ENCODE results near the gene SMAGP. TPM values are rescaled to one million over a fixed set of nuclear protein-coding genes. Genes with fewer than 3 reads are reported as not detected.

Gene SMAGP
- total RNA-seq, 1 experiment from 2014 or later, result 12.4 TPM

- Histone ChIP-seq H3K27me3 (ENCODE audit: insufficient read depth, low read length) (no peaks in the 10 kb centered on the region), H3K14ac (ENCODE audit: insufficient read depth, low read length) (no peak overlapping the region), H2AK5ac (ENCODE audit: insufficient read length, low read length) (no peak overlapping the region), H4K91ac (ENCODE audit: insufficient read length, low read depth, low read length) (no peak overlapping the region), H3K56ac (ENCODE audit: insufficient read length, low read depth, low read length) (no peak overlapping the region), H3K4me1 (ENCODE audit: insufficient read depth, low read length) (no peaks in the 10 kb centered on the region; the same call in 1 of the 2 replicates), H3K4me2 (ENCODE audit: insufficient read depth, insufficient read length, low read length) (no peak overlapping the region), H2BK5ac (ENCODE audit: insufficient read length, low read length) (no peak overlapping the region), H4K8ac (replicated peaks; ENCODE audit: insufficient read length, low read depth, low read length) (no peak overlapping the region), H3K9me3 (ENCODE audit: control insufficient read depth, low read depth, low read length) (no peaks in the 10 kb centered on the region), H4K20me1 (ENCODE audit: control insufficient read depth, insufficient read depth, insufficient read length) (no peaks in the 10 kb centered on the region), H2BK20ac (ENCODE audit: low read depth, low read length, poor library complexity, severe bottlenecking) (no peak overlapping the region), H3K79me1 (ENCODE audit: insufficient read depth, low read depth, low read length, poor library complexity, severe bottlenecking) (no peaks in the 10 kb centered on the region), H3K18ac (ENCODE audit: insufficient read length, low read depth, low read length) (no peak overlapping the region), H3K23ac (ENCODE audit: insufficient read length, low read depth, low read length) (no peak overlapping the region), H2BK15ac (ENCODE audit: low read depth, low read length) (no peak overlapping the region), H3K79me2 (ENCODE audit: insufficient read depth, low read length) (no peaks in the 10 kb centered on the region), H3T11ph (ENCODE audit: low read length) (no peak overlapping the region), H3K23me2 (ENCODE audit: insufficient read length, low read depth, low read length, poor library complexity, severe bottlenecking) (no peaks in the 10 kb centered on the region), H3K9ac (ENCODE audit: extremely low read depth, insufficient read length, low read length) (no peak overlapping the region), H2AFZ (ENCODE audit: low read length) (no peak overlapping the region), H2BK12ac (ENCODE audit: insufficient read length, low read depth, low read length) (no peak overlapping the region), H3K4ac (ENCODE audit: low read depth, low read length) (no peak overlapping the region), H2BK120ac (ENCODE audit: low read depth, low read length, poor library complexity, severe bottlenecking) (no peak overlapping the region), H4K5ac (ENCODE audit: insufficient read length, low read depth, low read length) (no peak overlapping the region), H3K27ac (ENCODE audit: insufficient read length, low read depth, low read length) (no peak overlapping the region)
- no peak for DNase-seq
- no peaks in the 10 kb centered on the region for H3K4me1 Mint-ChIP-seq
- H3K27me3 Mint-ChIP-seq (ENCODE audit: low read depth), result peaks cover 1% of the 10 kb centered on the region; the same call in 1 of the 2 replicates
- H3K9me3 Mint-ChIP-seq, result no peaks in the 10 kb centered on the region
- H3K27ac Mint-ChIP-seq, result no peak overlapping the region
- no peak overlapping the region for H3K4me3 Mint-ChIP-seq
- TF ChIP-seq CTCF (conservative IDR thresholded peaks at IDR 0.05), result no peak
- no CpG with 5 or more reads among the region's 7 CpGs for WGBS (ENCODE audit: extremely low coverage, insufficient read length, low lambda C conversion rate)
- peaks cover 0 to 4% (median 1%) of the 10 kb centered on the region in 3 experiments; a peak in 3 of 7 replicates for H3K36me3 Mint-ChIP-seq (ENCODE audit: insufficient read depth in 1 of 3, low read depth in 3 of 3)
Measured at GRCh38 chr12:51200156-51200555, 70.1 kb downstream of the SMAGP start.

All from H9 (cell line).